HEK293 (cell line): ENCODE data around the gene CAMK2N2.

ENCODE experiments used
- CTCF ChIA-PET: fragments of 350-600 bp; formaldehyde crosslinking; extraction: SDS; loops from one replicate; lab custom pipeline; 2021; ENCODE audit warnings: antibody characterized with exemption; lab: Yijun Ruan, JAX
- POLR2A ChIA-PET: fragments of 300-600 bp; formaldehyde crosslinking; extraction: SDS; loops from one replicate; lab custom pipeline; 2020; ENCODE audit warnings: antibody characterized with exemption, inconsistent platforms; lab: Yijun Ruan, JAX
- H3K27ac ChIP-seq: fragments of 200-500 bp; sonication (Bioruptor generic); 2 replicates; pipeline ENCODE4 v1.5.1; 2014; ENCODE audit warnings: low read depth, low read length, control low read depth, inconsistent platforms; ENCODE audit errors: extremely low read depth
- H3K36me3 ChIP-seq, 2 experiments: fragments of 200-500 bp in 1 of 2; sonication (Bioruptor generic) in 1 of 2; 1 replicate in 1 of 2; 2 replicates in 1 of 2; pipeline ENCODE4 v1.5.1; 2014 to 2017; ENCODE audit warnings: inconsistent platforms in 2 of 2, low read length in 2 of 2; ENCODE audit not compliant: control insufficient read depth in 2 of 2, insufficient read depth in 1 of 2
- H3K4me1 ChIP-seq: fragments of 200-500 bp; sonication (Bioruptor generic); 2 replicates; pipeline ENCODE4 v1.5.1; 2014; ENCODE audit warnings: mild to moderate bottlenecking, low read length, inconsistent platforms; ENCODE audit not compliant: control insufficient read depth, insufficient read depth
- H3K4me3 ChIP-seq: 2 replicates; pipeline ENCODE4 v1.5.1; 2011; ENCODE audit warnings: low read depth, mild to moderate bottlenecking, control low read depth, low read length, moderate library complexity
- H3K9me3 ChIP-seq: fragments of 200-500 bp; sonication (Bioruptor generic); 2 replicates; pipeline ENCODE4 v1.5.1; 2014; ENCODE audit warnings: low read depth, low read length, inconsistent platforms; ENCODE audit not compliant: control insufficient read depth, insufficient read depth
- BCL11B ChIP-seq: fragments of 450-650 bp; formaldehyde crosslinking; IDR thresholded peaks from 2 replicates; pipeline ENCODE4 v1.5.1; 2016; ENCODE audit warnings: low read depth, missing biosample characterization, missing genetic modification characterization
- GLI2 ChIP-seq: fragments of 450-650 bp; formaldehyde crosslinking; IDR thresholded peaks from 2 replicates; pipeline ENCODE4; 2017; ENCODE audit warnings: missing biosample characterization, missing genetic modification characterization, low read depth, borderline replicate concordance
- IKZF3 ChIP-seq: fragments of 450-650 bp; IDR thresholded peaks from 2 replicates; pipeline ENCODE4 v1.5.0; 2018; ENCODE audit warnings: missing biosample characterization, mild to moderate bottlenecking, missing genetic modification characterization, moderate library complexity
- KLF9 ChIP-seq: fragments of 450-650 bp; formaldehyde crosslinking; IDR thresholded peaks from 2 replicates; pipeline ENCODE4 v1.5.1; 2016; ENCODE audit warnings: missing biosample characterization, missing genetic modification characterization, low read depth
- MYNN ChIP-seq: fragments of 450-650 bp; formaldehyde crosslinking; IDR thresholded peaks from 2 replicates; pipeline ENCODE4 v1.5.1; 2016; ENCODE audit warnings: missing biosample characterization, missing genetic modification characterization, borderline replicate concordance
- SETDB1 ChIP-seq: IDR thresholded peaks from one replicate; pipeline ENCODE4 v1.6.1; 2017; ENCODE audit warnings: mild to moderate bottlenecking, low read length, moderate library complexity, mixed read lengths; ENCODE audit not compliant: insufficient read length
- ZBTB6 ChIP-seq: fragments of 450-650 bp; formaldehyde crosslinking; IDR thresholded peaks from 2 replicates; pipeline ENCODE4 v1.5.1; 2017; ENCODE audit warnings: missing biosample characterization, missing genetic modification characterization
- ZNF10 ChIP-seq: fragments of 450-650 bp; formaldehyde crosslinking; IDR thresholded peaks from 2 replicates; pipeline ENCODE4 v1.5.1; 2017; ENCODE audit warnings: missing biosample characterization, missing genetic modification characterization
- ZNF112 ChIP-seq: fragments of 450-650 bp; formaldehyde crosslinking; IDR thresholded peaks from 2 replicates; pipeline ENCODE4 v1.5.0; 2017; ENCODE audit warnings: missing biosample characterization, missing genetic modification characterization
- ZNF24 ChIP-seq: fragments of 450-650 bp; formaldehyde crosslinking; IDR thresholded peaks from 2 replicates; pipeline ENCODE4 v1.5.1; 2016; ENCODE audit warnings: missing biosample characterization, missing genetic modification characterization
- ZNF311 ChIP-seq: fragments of 450-650 bp; formaldehyde crosslinking; IDR thresholded peaks from 2 replicates; pipeline ENCODE4 v1.5.1; 2017; ENCODE audit warnings: missing biosample characterization, missing genetic modification characterization, borderline replicate concordance
- ZNF324 ChIP-seq: fragments of 450-650 bp; formaldehyde crosslinking; IDR thresholded peaks from 2 replicates; pipeline ENCODE4 v1.5.1; 2016; ENCODE audit warnings: missing biosample characterization, missing genetic modification characterization
- ZNF350 ChIP-seq: fragments of 450-650 bp; formaldehyde crosslinking; IDR thresholded peaks from 2 replicates; pipeline ENCODE4 v1.5.0; 2017; ENCODE audit warnings: missing biosample characterization, mild to moderate bottlenecking, missing genetic modification characterization
- ZNF354C ChIP-seq: fragments of 450-650 bp; formaldehyde crosslinking; IDR thresholded peaks from 2 replicates; pipeline ENCODE4 v1.5.1; 2016; ENCODE audit warnings: missing biosample characterization, missing genetic modification characterization, low read depth, borderline replicate concordance
- ZNF416 ChIP-seq: fragments of 450-650 bp; formaldehyde crosslinking; IDR thresholded peaks from 2 replicates; pipeline ENCODE4 v1.5.1; 2016; ENCODE audit warnings: missing biosample characterization, missing genetic modification characterization
- ZNF449 ChIP-seq: fragments of 450-650 bp; formaldehyde crosslinking; IDR thresholded peaks from 2 replicates; pipeline ENCODE4 v1.5.1; 2017; ENCODE audit warnings: missing biosample characterization, mild to moderate bottlenecking, missing genetic modification characterization, moderate library complexity
- ZNF521 ChIP-seq: fragments of 450-650 bp; formaldehyde crosslinking; IDR thresholded peaks from 2 replicates; pipeline ENCODE4 v1.5.1; 2017; ENCODE audit warnings: missing biosample characterization, mild to moderate bottlenecking, missing genetic modification characterization
- ZNF555 ChIP-seq: fragments of 450-650 bp; formaldehyde crosslinking; conservative IDR thresholded peaks from 2 replicates; pipeline ENCODE4 v1.5.1; 2017; ENCODE audit warnings: missing biosample characterization, mild to moderate bottlenecking, missing genetic modification characterization, inconsistent platforms
- ZNF561 ChIP-seq: fragments of 450-650 bp; IDR thresholded peaks from 2 replicates; pipeline ENCODE4 v1.5.1; 2018; ENCODE audit warnings: missing biosample characterization, missing genetic modification characterization, borderline replicate concordance
- ZNF626 ChIP-seq: fragments of 450-650 bp; sonication (Bioruptor Pico); formaldehyde crosslinking; IDR thresholded peaks from 2 replicates; pipeline ENCODE4 v1.5.1; 2018; ENCODE audit warnings: missing biosample characterization, missing genetic modification characterization, inconsistent platforms
- ZNF654 ChIP-seq: fragments of 450-650 bp; formaldehyde crosslinking; IDR thresholded peaks from 2 replicates; pipeline ENCODE4 v1.5.1; 2016; ENCODE audit warnings: low read depth, missing biosample characterization, missing genetic modification characterization
- ZNF707 ChIP-seq: fragments of 450-650 bp; formaldehyde crosslinking; IDR thresholded peaks from 2 replicates; pipeline ENCODE4 v1.5.1; 2016; ENCODE audit warnings: missing biosample characterization, missing genetic modification characterization
- ZSCAN5A ChIP-seq: fragments of 450-650 bp; formaldehyde crosslinking; IDR thresholded peaks from 2 replicates; pipeline ENCODE4 v1.5.1; 2016; ENCODE audit warnings: missing biosample characterization, missing genetic modification characterization
- TF ChIP-seq, protein P1 (sequence below): fragments of 450-650 bp; formaldehyde crosslinking; IDR thresholded peaks from 2 replicates; pipeline ENCODE4 v1.5.1; 2016; ENCODE audit warnings: missing biosample characterization, missing genetic modification characterization
- TF ChIP-seq, protein P2 (sequence below): fragments of 450-650 bp; formaldehyde crosslinking; IDR thresholded peaks from 2 replicates; pipeline ENCODE4 v1.5.1; 2016; ENCODE audit warnings: missing biosample characterization, missing genetic modification characterization

The CAMK2N2 gene

DNA sequence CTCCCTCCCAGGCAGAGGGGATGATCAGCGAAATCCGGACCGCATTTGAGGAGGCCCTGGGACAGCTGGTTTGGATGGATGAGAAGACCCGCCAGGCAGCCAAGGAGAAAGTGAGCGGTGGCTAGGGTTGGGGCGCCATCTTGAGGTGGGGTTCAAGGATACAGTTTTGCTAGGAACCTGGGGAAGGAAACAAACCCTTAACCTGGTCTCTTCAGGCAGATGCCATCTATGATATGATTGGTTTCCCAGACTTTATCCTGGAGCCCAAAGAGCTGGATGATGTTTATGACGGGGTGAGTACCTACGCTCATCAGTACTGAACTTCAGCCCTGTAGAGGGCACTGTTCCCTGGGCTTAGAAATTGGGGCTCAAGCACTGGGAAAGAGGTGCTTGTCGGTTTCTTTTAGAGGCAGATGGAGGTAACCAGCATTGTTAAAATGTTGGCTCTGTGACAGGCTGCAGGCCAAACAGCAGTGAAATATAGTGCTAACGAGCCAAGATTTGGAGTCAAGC lies 28.1 kb upstream of the CAMK2N2 start (continued):
- TF ChIP-seq BCL11B (tag by site-specific recombination), result no peak
- no peak for TF ChIP-seq ZSCAN5A (tag by site-specific recombination)
- no peak for TF ChIP-seq ZNF626 (tag by site-specific recombination)
- TF ChIP-seq ZNF112, result no peak
- no peak for TF ChIP-seq ZNF311 (tag by site-specific recombination)
- no peak for TF ChIP-seq ZNF350 (tag by site-specific recombination)
- no peak for TF ChIP-seq ZNF24 (tag by site-specific recombination)

DNA sequence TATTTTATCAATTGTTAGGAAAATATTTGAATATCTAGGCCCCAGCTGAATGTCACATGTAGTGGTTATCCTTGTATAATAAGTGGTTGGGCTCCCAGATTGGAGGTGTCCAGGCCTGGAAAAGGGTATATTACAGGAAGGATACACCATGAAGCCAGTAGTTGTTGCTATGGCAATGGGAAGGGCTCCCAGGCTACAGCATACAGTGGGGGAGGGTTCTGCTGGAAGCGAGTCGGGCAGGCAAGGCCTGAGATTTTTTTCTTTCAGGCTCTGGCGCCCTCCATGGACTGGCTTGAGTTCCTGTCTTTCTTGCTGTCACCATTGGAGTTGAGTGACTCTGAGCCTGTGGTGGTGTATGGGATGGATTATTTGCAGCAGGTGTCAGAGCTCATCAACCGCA lies 23.3 kb upstream of the CAMK2N2 start:
- ChIA-PET CTCF (interaction anchor here (0.6 to 1.3 kb wide), 9 partner anchors 9 to 1170 kb away, joined by 3 to 5 read pairs (median 3); no protein-coding TSS in a partner anchor), POLR2A (no interaction called here)
- Histone ChIP-seq H3K9me3 (no peaks in the 10 kb centered on the region), H3K4me1 (no peaks in the 10 kb centered on the region), H3K4me3 (no peak overlapping the region), H3K36me3 (no peaks in the 10 kb centered on the region), H3K27ac (no peak overlapping the region)
- TF ChIP-seq GLI2 (no peak), ZNF561 (peak; percentile 63; the same call in 1 of the 2 replicates), SETDB1 (no peak), IKZF3 (tag by site-specific recombination) (peak; percentile 56; the same call in 1 of the 2 replicates), ZNF654 (tag by site-specific recombination) (peak; percentile 60), ZNF324 (tag by site-specific recombination) (peak; percentile 29; the same call in 1 of the 2 replicates), ZNF707 (tag by site-specific recombination) (no peak), ZNF555 (no peak), MYNN (tag by site-specific recombination) (0 out of 2 replicates have a peak, but pooled peaks have one; percentile 46), ZNF449 (tag by site-specific recombination) (peak; percentile 93)
- TF ChIP-seq, protein P1, sequence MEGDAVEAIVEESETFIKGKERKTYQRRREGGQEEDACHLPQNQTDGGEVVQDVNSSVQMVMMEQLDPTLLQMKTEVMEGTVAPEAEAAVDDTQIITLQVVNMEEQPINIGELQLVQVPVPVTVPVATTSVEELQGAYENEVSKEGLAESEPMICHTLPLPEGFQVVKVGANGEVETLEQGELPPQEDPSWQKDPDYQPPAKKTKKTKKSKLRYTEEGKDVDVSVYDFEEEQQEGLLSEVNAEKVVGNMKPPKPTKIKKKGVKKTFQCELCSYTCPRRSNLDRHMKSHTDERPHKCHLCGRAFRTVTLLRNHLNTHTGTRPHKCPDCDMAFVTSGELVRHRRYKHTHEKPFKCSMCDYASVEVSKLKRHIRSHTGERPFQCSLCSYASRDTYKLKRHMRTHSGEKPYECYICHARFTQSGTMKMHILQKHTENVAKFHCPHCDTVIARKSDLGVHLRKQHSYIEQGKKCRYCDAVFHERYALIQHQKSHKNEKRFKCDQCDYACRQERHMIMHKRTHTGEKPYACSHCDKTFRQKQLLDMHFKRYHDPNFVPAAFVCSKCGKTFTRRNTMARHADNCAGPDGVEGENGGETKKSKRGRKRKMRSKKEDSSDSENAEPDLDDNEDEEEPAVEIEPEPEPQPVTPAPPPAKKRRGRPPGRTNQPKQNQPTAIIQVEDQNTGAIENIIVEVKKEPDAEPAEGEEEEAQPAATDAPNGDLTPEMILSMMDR (tag by site-specific recombination), result 0 out of 2 replicates have a peak, but pooled peaks have one; percentile 28

DNA sequence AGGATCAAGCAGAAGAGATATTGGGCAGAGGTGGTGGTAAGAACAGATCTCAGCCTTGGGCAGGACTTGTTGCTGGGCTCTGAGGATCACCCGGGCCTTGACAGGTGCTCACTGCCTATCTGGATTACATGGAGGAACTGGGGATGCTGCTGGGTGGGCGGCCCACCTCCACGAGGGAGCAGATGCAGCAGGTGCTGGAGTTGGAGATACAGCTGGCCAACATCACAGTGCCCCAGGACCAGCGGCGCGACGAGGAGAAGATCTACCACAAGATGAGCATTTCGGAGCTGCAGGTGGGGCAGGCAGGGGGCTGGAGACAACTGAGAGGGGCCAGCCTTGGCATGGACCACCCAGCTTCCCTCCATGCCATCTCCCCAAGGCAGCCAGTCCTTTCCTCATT lies 22.3 kb upstream of the CAMK2N2 start:
- ChIA-PET POLR2A (no interaction called here), CTCF (interaction anchor here (0.6 to 1.3 kb wide), 4 partner anchors 10 to 217 kb away, joined by 3 to 4 read pairs (median 4); no protein-coding TSS in a partner anchor)
- TF ChIP-seq ZBTB6 (no peak), ZNF10 (tag by site-specific recombination) (no peak), ZNF521 (tag by site-specific recombination) (no peak), KLF9 (no peak), ZNF354C (no peak), ZNF416 (tag by site-specific recombination) (no peak)
- TF ChIP-seq, protein P2, sequence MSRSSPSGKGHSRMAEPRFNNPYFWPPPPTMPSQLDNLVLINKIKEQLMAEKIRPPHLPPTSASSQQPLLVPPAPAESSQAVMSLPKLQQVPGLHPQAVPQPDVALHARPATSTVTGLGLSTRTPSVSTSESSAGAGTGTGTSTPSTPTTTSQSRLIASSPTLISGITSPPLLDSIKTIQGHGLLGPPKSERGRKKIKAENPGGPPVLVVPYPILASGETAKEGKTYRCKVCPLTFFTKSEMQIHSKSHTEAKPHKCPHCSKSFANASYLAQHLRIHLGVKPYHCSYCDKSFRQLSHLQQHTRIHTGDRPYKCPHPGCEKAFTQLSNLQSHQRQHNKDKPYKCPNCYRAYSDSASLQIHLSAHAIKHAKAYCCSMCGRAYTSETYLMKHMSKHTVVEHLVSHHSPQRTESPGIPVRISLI (tag by site-specific recombination), result no peak

More for the DNA sequence above, 22.3 kb upstream of the CAMK2N2 start:
- H3K4me3 ChIP-seq, result no peak overlapping the region
- H3K36me3 ChIP-seq, result no peaks in the 10 kb centered on the region
- H3K9me3 ChIP-seq, result no peaks in the 10 kb centered on the region
- H3K27ac ChIP-seq, result no peak overlapping the region
- H3K4me1 ChIP-seq, result no peaks in the 10 kb centered on the region
